Loucy (cell line): ENCODE data around the gene SULT4A1.

Experiments
- EZH2phosphoT487 ChIP-seq: fragments of 200-600 bp; IDR thresholded peaks from 2 replicates; pipeline ENCODE4 v1.6.1; 2018; ENCODE audit warnings: antibody characterized with exemption, mild to moderate bottlenecking, moderate library complexity, borderline replicate concordance
- TF ChIP-seq, protein P1 (sequence below): fragments of 200-600 bp; sonication (generic); conservative IDR thresholded peaks from 2 replicates; pipeline ENCODE4 v1.5.1; 2014; ENCODE audit warnings: mild to moderate bottlenecking, antibody characterized with exemption, low read length

DNA sequence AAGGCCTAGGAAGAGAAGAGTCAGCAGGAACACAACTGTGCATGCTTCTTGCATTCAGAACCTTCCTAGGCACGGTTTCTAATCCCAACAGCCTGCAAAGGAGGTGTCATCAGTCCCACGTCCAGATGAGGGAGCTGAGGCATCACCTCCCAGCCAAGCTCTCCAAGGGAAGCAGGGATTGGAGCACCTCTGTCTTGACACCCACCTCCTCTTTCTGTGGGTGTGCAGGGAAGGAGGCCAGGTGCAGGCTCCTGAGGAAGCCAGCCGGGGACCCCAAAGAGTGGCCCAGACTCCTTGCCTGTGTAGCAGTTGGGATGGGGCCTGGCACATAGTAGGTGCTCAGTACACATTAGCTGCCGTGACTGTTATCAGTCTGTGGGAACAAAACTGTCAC lies 27.5 kb upstream of the SULT4A1 start:
- TF ChIP-seq, protein P1, sequence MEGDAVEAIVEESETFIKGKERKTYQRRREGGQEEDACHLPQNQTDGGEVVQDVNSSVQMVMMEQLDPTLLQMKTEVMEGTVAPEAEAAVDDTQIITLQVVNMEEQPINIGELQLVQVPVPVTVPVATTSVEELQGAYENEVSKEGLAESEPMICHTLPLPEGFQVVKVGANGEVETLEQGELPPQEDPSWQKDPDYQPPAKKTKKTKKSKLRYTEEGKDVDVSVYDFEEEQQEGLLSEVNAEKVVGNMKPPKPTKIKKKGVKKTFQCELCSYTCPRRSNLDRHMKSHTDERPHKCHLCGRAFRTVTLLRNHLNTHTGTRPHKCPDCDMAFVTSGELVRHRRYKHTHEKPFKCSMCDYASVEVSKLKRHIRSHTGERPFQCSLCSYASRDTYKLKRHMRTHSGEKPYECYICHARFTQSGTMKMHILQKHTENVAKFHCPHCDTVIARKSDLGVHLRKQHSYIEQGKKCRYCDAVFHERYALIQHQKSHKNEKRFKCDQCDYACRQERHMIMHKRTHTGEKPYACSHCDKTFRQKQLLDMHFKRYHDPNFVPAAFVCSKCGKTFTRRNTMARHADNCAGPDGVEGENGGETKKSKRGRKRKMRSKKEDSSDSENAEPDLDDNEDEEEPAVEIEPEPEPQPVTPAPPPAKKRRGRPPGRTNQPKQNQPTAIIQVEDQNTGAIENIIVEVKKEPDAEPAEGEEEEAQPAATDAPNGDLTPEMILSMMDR: no peak
- no peak for TF ChIP-seq EZH2phosphoT487
